ENCODE measurements around the gene DGCR6L.

GRCh38 chr22:20316844-20317401 lies 2.9 kb downstream of the DGCR6L start:
- TF ChIP-seq, protein P1, sequence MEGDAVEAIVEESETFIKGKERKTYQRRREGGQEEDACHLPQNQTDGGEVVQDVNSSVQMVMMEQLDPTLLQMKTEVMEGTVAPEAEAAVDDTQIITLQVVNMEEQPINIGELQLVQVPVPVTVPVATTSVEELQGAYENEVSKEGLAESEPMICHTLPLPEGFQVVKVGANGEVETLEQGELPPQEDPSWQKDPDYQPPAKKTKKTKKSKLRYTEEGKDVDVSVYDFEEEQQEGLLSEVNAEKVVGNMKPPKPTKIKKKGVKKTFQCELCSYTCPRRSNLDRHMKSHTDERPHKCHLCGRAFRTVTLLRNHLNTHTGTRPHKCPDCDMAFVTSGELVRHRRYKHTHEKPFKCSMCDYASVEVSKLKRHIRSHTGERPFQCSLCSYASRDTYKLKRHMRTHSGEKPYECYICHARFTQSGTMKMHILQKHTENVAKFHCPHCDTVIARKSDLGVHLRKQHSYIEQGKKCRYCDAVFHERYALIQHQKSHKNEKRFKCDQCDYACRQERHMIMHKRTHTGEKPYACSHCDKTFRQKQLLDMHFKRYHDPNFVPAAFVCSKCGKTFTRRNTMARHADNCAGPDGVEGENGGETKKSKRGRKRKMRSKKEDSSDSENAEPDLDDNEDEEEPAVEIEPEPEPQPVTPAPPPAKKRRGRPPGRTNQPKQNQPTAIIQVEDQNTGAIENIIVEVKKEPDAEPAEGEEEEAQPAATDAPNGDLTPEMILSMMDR (IDR thresholded peaks at IDR 0.05), result no peak
- no peak for TF ChIP-seq POLR2A (IDR thresholded peaks at IDR 0.05)
- no peak for TF ChIP-seq POLR2AphosphoS5 (IDR thresholded peaks at IDR 0.05)

Data from breast epithelium (tissue), 3 donors.